Liver (tissue), 3 donors: Measurements from ENCODE around the gene APBA2.

Source experiments
- CTCF ChIP-seq: fragments of 150-350 bp; IDR thresholded peaks from 2 replicates; pipeline ENCODE4 v1.5.1; 2017; ENCODE audit warnings: improper control_type of control experiment, low read depth, low read length; ENCODE audit not compliant: missing input control
- FOXA1 ChIP-seq: IDR thresholded peaks from 2 replicates; pipeline ENCODE4 v1.6.1; 2016; ENCODE audit warnings: antibody characterized with exemption
- GABPA ChIP-seq, 2 donors: IDR thresholded peaks in 1 of 2; conservative IDR thresholded peaks in 1 of 2; 2 replicates each; pipeline ENCODE4 v1.6.1; 2016; ENCODE audit warnings: antibody characterized with exemption in 2 of 2, mild to moderate bottlenecking in 1 of 2, moderate library complexity in 1 of 2
- JUND ChIP-seq, 2 donors: IDR thresholded peaks; 2 replicates each; pipeline ENCODE4 v1.6.1; 2016; ENCODE audit warnings: antibody characterized with exemption in 2 of 2
- MAX ChIP-seq: IDR thresholded peaks from 2 replicates; pipeline ENCODE4 v1.6.1; 2016; ENCODE audit warnings: antibody characterized with exemption
- RAD21 ChIP-seq, 2 donors: IDR thresholded peaks; 2 replicates each; pipeline ENCODE4 v1.6.1; 2016; ENCODE audit warnings: antibody characterized with exemption in 2 of 2, mild to moderate bottlenecking in 2 of 2
- REST ChIP-seq: IDR thresholded peaks from 2 replicates; pipeline ENCODE4 v1.6.1; 2016; ENCODE audit warnings: antibody characterized with exemption, mild to moderate bottlenecking
- RXRA ChIP-seq, 2 donors: IDR thresholded peaks; 2 replicates each; pipeline ENCODE4 v1.6.1; 2017 to 2018; ENCODE audit warnings: antibody characterized with exemption in 2 of 2, mild to moderate bottlenecking in 1 of 2
- SP1 ChIP-seq: IDR thresholded peaks from 2 replicates; pipeline ENCODE4 v1.6.1; 2018; ENCODE audit warnings: antibody characterized with exemption, mild to moderate bottlenecking
- TAF1 ChIP-seq: conservative IDR thresholded peaks from 2 replicates; pipeline ENCODE4 v1.6.1; 2016; ENCODE audit warnings: antibody characterized with exemption, mild to moderate bottlenecking
- donor health status: healthy.
- donor health status: healthy.

- TF ChIP-seq REST (no peak), CTCF (no peak), MAX (no peak), RXRA (IDR thresholded peaks at IDR 0.05) (no peak), TAF1 (no peak), GABPA (IDR thresholded peaks at IDR 0.05 in 1 of 2, conservative IDR thresholded peaks at IDR 0.05 in 1 of 2) (no peak), RAD21 (IDR thresholded peaks at IDR 0.05) (no peak), JUND (IDR thresholded peaks at IDR 0.05) (no peak), FOXA1 (no peak), SP1 (no peak)
These were observed 265.7 kb downstream of the APBA2 start for GRCh38 chr15:29151484-29151857.
